Measurements from ENCODE around the gene CFAP68.
"Not testable (repeated sequence)": the region's sequence is repeated elsewhere in the genome, so short reads cannot be mapped to it uniquely, and the experiment has no call there.

The CFAP68 gene

GRCh38 chr11:111870886-111871692 lies 8.3 kb upstream of the CFAP68 start, which contains the start of gene ALG9:
ALG9 (minus strand) TSS chr11:111871581; CDS start chr11:111871482, 99 bp downstream.
- DNase-seq = peak; percentile 69

- DNase-seq = no peak
Observed at GRCh38 chr11:111871693-111872161, 7.6 kb upstream of the CFAP68 start.

DNA sequence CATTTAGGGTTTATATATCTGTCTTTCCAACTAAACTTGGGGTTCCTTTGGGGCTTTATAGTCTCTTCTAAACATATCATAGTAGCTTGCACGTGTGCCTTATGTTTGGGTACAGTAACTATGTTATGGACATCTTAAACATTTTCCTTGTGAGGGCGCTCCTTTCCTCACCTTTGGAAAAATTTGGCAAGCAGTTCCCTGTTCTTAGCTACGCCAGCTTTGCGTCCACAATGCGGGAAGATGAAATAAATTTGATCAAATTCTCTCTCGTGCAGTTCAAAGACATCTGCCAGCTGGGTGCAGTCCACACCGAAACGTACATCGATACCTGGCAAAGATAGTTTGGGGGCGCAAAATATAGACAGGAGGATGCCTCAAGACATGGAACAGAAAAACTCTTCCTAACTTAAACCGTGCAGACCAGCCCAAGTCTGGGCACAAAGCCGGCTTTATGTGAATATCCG lies 924 bp upstream of the CFAP68 start:
- no peak for DNase-seq

DNA sequence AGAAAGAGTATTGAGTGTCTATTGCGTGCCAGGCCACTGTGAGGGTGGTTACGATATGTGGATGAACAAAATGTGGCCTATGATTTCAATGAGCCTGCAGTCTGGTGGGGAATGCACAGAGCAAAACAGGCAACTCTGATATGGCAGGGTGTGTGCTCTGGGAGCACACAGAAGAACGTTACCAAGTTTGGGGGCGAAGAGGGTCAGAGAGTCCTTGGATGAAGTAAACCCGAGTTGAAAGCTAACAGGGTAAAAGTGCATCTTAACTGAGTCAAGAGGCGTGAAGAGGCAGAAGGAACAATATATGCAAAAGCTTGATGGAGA lies 258 bp downstream of the CFAP68 start:
- no peak for DNase-seq

DNA sequence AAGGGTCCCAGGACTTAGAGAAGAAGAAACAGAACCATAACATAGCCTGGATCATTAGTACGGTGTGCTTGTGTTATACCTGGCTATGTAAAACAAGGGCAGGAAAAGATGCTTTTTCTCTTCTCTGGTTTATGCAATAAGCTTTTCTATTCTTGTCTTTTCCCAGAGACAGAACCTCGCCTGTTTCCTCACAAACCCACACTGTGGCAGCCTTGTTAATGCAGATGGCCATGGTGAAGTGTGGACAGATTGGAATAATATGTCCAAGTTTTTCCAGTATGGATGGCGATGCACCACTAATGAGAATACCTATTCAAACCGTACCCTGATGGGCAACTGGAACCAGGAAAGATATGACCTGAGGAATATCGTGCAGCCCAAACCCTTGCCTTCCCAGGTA lies 2.9 kb downstream of the CFAP68 start:
- no peak for DNase-seq

DNA sequence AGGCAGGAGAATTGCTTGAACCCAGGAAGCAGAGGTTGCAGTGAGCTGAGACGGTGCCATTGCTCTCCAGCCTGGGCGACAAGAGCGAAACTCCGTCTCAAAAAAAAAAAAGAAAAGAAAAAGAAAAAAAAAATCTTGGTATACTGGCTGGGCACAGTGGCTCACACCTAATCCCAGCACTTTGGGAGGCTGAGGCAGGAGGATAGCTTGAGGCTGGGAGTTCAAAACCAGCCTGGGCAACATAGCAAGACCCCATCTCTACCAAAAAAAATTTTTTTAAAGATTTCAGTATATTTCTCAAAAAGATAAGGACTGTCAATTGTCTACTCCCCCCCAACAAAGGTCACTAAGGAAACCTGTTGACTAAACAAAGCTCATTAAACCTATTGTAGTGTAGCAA lies 5.7 kb downstream of the CFAP68 start:
- DNase-seq = not testable (repeated sequence)

- no peak for DNase-seq
Observed at GRCh38 chr11:111886032-111886431, 6.7 kb downstream of the CFAP68 start.

- no peak for DNase-seq
Observed at GRCh38 chr11:111886844-111887243, 7.5 kb downstream of the CFAP68 start.

DNA sequence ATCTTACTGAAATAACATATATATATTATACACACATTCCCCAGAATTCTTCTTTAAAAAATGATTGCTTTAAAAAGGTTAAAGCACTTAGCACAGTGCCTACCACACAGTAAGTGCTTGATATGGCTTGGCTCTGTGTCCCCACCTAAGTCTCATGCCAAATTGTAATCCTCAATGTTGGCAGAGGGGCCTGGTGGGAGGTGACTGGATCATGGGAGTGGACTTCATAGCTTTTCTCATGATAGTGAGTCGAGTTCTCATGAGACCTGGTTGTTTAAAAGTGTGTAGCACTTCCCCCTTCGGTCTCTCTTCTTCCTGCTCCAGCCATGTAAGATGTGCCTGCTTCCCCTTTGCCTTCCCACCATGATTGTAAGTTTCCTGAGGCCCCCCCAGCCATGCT lies 26.1 kb downstream of the CFAP68 start:
- no peak for DNase-seq

DNA sequence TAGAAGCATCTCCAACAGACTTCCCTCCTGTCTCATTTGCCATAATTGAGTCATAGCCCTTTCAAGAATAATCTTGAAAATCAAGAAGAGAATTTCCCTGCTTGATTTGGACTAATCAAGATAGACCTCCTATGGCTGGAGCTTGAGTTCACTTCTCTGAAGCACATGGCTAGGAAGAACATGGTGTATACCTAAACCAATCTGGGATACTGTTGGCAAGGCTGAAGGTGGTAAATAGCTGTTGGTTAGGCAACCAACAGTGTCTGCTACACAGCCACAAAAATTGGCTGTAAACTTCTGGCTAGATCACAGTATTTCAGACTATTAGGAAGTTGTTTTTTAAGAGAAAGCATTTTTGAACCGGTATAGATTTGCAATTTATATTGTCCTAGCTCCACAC lies 27.3 kb downstream of the CFAP68 start:
- no peak for DNase-seq

GRCh38 chr11:111908639-111909305 lies 29.4 kb downstream of the CFAP68 start:
- DNase-seq = no peak

- no peak for DNase-seq
Observed at GRCh38 chr11:111909378-111909777, 30.0 kb downstream of the CFAP68 start.

DNA sequence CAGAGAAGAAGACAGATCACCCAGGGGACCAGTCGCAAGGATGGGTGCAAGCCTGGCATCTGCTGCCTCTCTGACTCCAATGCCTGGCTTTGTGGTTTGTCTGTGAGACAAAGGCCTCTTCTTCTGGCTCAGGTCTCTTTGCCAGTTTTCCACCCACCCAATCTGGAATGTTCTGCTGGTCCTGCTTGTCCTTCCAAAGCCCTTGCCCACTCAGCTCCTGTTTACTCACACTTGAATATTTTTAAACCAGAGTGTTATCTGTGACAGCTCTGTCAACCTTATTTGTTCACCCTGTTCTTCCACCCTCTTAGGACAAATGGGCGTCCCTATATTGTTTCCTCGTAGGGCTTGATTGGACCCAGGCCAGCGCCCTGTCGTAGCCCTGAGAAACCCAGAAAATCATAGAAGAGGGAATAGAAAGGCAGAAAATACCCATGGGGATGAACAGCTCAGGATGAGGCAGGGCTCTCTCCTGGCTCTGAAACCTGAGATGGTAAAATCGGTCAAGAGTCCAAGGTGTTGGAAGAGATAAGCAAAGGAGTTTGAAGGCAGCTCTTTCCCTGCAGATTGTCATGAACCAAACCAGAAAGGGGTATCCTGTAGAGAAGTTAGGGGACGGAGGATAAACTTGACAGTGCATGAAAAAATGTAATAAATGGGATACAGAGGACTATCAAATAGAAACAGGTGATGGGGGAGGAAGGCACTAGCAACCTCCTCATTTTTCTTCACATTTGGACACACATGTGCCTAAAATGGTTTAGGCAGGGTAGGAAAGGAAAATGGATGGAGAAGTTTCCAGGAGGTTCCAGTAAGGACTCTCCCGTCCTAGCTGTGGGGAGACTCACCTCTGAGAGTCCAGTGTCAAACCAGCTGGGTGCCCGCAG lies 31.6 kb downstream of the CFAP68 start:
- no peak for DNase-seq

GRCh38 chr11:111911563-111912401 lies 32.4 kb downstream of the CFAP68 start, which contains the start of gene CRYAB:
CRYAB (minus strand) TSS chr11:111911770; CDS start chr11:111911724, 46 bp downstream.
- no peak for DNase-seq

- DNase-seq = no peak
Observed at GRCh38 chr11:111912535-111912934, 33.2 kb downstream of the CFAP68 start, which contains the start of gene HSPB2. HSPB2 (plus strand) TSS chr11:111912734; CDS start chr11:111912830, 96 bp downstream.

GRCh38 chr11:111913031-111913861 lies 33.9 kb downstream of the CFAP68 start:
- no peak for DNase-seq

GRCh38 chr11:111913997-111914396 lies 34.7 kb downstream of the CFAP68 start:
- DNase-seq = no peak

DNA sequence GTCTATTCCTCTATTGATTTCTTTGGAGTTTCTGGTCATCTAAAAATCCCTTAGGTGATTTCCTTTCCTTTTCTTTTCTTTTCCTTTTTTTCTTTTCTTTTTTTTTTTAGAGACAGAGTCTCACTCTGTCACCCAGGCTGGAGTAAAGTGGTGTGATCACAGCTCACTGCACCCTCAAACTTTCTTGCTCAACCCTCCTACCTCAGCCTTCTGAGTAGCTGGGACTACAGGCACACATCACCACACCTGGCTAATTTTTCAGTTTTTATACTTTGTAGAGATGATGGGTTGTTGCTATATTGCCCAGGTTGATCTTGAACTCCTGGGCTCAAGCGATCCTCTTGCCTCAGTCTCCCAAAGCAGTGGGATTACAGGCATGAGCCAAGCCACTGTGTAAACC lies 37.4 kb downstream of the CFAP68 start:
- DNase-seq = no peak

GRCh38 chr11:111917312-111917711 lies 38.0 kb downstream of the CFAP68 start:
- no peak for DNase-seq

GRCh38 chr11:111917788-111918187 lies 38.4 kb downstream of the CFAP68 start:
- DNase-seq = no peak
